Activated CD8-positive, alpha-beta memory T cell treated with anti-CD3 and anti-CD28 coated beads for 24 hours (primary cell): Measurements from ENCODE around the gene PSMA6.
"Not testable (repeated sequence)": the region's sequence is repeated elsewhere in the genome, so short reads cannot be mapped to it uniquely, and the experiment has no call there.

ENCODE experiments used
- DNase-seq: peaks from one replicate; pipeline ENCODE4 v3.0.0-alpha.2; 2020

Gene PSMA6

DNA sequence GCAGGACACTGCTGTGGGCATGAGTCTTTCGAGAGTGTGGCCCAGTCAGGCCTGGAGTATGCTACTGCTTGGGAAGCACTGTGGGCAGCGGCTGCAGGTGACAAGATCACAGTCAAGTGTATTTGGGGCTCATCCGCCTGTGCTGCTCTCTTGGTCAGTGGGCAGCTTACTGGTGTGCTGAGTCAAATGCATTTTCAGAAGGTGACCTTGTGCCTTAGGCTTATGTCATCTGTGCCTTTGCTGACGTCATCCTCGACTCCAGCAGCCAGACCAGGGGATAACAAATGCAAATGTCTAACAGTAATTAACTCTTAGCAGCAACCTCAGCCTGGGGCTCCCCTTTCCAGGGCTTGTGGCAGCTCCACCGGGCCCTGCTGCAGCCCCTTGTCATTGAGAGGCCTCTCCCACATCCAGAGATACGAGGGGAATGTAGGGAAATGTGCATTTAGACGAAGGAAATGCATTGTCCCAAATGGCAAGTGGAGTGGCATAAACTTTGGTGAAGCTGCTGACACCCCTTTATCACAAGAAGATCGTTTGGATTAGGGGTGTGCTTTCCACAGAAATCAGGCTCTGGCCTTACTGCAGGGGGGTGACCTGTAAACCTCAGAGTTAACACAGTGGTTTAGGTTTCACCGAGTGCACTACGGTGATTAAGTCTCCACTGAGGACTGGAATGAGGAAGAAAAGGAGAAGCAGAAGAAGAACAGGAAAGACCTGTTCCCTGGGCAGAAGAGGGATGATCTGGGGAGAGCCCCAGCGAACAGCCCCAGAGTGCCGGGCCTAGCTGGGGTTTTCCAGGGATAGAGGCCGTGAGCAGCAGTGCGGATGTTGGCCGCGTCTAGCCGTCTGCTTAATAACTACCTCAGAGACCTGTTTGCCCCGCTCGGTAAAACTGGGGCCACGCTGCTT is 39.7 kb downstream of the PSMA6 start:
- peak; percentile 53 for DNase-seq

DNA sequence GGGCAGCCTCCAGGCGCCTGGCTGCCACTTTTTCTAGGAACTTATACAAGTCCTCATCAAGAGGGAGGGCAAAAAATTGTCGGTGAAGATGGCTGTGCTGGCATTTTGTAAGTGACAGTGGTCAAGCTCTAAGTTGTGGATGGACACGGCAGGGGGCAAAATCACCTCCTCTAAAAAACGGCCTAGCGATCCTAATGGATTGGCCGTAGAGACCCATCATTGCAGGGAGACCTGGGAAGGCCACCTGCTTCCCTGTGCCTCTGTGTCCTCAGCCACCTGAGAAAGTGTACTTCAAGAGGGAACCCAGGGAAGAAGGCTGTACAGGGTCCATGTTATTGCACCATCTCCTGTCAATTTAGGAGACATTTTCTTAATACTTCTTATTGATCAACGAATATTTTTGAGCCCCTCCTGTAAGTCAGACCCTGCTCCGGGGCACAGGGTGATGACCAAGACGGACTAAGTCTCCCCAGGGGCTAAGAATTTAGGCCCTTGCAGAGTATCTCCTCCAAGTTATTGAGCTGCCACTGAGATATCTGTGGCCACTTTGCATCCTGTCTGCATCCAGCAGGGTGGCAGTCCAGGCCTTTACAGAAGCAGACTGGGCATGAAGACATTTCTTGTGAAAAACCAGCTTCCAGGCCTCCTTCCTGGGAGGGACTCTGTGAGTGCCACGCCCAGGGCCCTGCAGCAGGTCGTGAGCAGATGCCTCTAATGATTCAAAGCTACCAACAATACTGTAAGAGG is 40.5 kb downstream of the PSMA6 start:
- peak; percentile 73 for DNase-seq

DNA sequence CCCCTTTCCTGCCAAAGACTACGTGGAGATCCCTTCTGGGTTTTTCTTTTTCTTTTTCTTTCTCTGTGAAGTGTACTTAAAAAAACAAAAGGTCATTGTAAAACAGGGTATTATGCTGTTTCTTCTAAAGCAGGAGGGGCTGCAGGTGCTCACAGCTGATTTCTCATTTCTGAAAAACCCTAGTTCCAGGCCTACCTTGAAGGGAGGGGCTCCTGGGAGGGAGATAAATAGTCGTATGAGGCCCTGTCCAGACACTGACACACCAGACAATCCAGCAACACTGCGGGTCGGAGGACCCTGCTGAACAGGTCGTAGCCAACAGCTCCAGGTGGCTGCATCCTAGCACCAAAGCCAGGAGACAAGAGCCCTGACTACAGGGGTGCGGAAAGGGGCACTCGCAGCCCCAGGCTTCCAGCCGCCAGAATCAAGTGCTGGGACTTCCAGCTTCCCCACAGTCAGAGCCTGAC is 41.1 kb downstream of the PSMA6 start:
- peak; percentile 70 for DNase-seq

DNA sequence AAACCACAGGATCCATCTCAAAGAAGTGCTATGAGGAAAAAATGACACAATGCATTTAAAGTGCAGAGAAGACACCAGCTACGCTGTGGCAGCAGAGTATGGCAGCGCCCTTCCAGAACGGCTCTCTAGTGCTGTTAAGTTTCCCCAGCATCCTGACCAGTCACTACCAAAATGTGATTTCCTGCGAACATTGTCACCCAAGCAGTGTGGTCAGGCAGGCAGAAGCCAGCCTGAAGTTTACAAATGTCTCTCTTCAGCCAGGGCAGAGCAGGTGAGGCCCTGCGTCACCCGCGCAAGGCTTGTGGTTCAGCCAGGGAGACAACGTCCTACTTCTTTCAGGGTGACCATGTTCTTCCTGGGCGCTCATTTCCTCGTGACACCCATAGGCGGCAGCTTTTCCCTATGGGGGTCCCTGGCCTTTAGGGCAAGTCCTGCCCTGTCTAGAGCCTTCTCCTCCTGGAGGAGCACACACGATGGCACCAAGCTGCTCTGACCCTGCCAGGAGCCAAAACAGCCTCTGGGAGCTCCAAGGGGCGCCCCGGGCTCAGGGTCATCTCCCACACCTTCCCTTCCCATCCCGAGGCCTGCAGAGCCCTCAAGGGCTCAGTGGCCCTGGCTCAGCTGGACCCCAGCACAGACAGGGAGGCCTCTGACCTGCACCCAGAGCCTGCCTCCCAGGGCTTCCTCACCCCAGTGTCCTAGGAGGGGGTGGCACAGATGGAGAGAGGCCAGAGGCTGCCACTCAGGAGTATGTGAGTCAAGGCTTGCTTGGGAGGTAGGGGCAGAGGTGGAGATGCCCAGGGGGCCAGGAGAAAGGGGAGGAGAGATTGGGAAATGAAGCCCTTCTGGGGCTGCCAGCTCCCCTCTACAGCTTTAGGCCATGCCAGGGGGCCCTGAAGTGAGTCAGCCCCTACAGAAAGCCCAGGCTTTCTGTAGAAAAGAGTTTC is 41.9 kb downstream of the PSMA6 start:
- DNase-seq, result peak; percentile 76

DNA sequence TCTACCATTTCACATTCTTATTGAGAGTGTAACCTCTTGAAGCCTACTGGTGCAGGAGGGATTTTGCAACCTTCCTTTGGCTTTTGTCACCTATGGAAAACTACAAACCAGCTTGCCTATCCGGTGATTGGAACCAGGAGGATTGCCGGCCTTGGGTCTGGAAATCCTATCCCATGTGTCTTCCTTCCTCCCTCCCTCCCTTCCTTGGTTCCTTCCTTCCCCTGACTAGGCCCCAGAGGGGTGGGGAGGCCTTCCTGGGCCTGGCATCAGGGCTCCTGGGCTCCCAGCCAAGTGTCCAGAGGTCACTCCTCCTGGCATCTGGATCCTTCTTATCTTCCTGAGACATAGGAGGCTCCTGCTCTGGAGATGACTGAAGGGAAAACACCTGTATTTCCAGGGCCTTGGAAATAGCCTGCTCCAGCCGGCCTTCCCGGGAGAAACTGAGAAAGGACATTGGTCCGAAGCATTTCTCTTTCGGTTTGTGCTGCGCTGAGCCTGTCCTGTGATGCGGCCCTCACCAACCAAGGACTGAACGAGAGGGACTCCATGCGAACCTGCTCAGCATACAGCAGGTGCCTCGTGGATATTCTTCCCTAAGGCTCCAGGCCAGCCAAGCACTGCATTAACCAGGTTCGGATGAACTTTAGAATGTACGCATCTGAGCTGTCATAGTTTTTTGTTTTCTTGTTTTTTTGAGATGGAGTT is 43.4 kb downstream of the PSMA6 start:
- no peak for DNase-seq

DNA sequence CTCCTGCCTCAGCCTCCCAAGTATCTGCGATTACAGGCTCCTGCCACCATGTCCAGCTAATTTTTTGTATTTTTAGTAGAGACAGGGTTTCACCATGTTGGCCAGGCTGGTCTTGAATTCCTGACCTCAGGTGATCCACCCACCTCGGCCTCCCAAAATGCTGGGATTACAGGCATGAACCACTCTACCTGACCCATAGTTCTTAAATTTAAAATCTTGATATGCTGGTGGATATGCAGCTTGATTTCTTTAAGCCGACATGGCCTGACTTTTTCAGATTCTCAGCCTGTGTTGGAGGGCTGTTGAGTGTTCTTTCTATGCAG is 44.0 kb downstream of the PSMA6 start:
- not testable (repeated sequence) for DNase-seq

DNA sequence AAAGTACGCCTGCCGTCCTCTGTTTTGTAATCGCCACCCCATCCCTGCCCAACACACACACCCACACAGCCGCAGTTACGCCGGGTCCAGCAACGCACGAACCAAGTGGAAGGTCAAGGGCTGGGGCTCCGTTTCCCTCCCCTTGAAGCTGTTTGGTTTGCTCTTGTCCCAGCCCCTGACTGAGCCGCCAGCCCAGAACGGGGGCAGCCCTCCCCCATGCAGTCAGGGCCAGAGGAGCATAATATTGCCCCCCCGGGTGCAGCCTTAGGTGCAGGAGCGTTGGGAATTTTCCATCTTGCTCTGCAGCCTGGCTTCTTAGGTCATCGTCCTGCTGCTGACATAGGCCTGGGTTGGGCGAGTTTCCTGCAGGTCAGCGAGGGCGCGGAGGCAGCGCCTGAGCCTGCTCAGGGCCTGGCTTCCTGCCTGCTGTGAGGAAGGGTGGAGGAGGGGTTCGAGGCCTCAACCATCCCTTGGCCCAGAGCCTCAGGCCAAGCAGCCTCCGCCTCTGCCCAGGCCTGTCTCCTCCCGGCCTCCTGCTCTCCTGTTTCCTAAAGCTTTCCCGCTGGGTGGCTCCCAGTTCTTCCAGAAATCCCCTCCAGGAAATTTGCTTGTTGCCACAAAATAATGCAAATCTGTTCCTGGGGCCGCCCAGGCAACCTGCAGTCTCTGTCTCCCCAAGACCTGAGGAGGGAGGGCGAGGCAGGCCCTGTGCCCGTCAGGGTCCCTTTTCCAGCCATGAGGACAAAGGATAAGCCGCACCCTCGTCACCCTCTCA is 44.5 kb downstream of the PSMA6 start:
- DNase-seq, result no peak

DNA sequence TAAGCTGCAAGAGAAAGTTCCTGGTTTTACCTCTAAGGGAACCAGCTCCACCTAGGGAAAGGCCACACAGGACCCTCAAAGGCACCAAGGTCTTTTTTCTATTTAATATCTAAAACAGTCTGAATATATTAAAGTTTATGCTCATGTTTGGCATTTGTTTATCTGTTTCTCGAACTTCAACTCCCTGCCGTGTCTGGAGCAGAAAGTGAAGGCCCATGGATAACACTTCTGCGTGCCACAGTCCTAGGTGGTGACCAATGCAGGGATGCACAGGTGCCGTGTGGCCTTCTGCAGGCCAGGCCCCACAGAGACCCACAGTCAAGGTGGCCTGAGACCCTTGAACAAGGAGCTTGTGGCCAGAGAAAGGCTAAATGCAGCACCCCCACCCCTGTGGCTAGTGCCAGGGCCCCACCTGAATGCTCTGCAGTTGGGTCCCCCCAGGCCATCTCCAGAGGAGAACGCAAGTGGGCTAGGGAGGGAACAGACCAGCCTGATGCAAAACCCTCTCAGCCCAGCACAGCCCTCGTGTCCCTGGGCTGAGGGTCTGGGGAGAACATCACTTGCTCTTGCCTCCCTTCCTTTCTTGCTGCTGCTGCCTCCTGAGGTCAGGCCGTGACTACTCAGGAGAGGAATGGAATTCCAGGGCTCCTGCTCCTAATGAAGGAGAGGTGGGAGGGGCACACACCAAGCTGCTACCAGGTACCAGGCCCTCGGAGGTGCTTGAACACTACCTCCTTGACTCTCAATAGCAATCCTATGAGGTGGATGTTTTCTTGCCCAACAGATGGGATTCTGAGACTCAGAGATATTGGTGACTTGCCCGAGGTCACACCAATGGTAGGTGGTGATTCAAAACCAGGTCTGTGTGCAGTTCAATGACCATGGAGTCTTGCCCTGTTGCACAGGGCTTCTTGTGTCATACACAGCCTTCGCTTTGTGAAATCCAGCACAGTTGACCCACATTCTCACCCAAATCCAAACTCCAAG is 45.4 kb downstream of the PSMA6 start:
- DNase-seq, result peak; percentile 50

DNA sequence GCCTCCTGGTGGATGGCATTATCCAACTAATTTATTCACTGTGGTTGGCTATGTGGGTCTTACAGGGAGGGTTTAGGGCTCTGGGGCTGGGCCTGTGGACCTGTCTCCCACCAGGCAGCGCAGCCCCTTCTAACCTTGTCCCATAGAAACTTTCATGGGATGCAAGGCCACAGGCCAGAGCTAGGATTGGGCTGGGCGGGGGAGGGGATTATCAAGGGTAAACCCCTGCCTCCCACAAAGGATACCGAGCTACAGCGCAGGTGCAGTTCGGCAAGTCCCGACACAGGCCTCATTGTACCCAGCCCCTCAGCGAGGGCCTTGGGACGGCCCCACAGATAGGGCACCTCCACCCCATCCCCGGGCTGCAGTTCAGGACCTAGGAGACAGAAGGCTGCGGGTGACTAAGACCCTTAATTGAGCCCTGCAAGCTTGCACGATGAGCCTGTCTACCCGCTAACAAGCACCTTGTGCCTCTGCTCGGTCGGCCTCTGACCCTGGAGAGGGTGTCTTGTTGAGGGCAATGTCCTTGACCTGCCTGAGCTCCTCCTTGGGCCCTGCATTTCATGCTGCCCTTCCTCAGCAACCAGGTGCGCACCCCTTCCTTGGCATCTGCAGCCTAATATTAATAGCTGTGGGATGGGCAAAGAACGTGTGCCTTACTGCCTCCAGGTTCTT is 46.7 kb downstream of the PSMA6 start:
- peak; percentile 42 for DNase-seq

DNA sequence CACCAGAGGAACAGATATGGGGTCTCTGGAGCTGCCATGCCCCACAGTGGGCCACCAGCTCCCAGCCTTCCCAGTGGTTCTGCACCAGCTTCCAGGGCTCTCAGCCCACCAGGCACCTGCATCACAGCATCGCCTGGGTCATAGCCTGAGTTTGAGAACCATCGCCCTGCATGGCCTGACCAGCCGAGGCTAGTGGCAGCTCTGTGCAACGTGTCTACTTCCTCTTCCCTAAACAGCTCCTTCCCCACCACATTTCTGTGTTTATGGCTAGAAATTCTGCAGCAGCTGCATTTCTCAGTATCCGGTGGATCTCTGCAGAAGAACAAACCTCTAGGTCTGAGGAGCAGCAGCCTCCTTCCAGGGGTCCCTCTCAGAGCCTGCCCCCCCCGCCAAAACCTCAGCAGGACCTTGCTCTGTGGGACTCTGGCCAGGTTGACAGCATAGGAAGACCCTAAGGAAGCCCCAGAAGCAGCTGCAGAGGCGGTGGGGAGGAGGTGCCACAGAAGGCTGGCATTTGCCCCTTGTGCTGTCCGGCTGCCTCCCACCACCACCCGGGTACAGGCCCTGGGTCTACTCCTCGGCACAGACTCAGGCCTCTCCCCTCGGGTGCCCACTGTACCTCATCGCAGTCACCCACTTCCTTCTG is 47.7 kb downstream of the PSMA6 start:
- DNase-seq, result no peak

DNA sequence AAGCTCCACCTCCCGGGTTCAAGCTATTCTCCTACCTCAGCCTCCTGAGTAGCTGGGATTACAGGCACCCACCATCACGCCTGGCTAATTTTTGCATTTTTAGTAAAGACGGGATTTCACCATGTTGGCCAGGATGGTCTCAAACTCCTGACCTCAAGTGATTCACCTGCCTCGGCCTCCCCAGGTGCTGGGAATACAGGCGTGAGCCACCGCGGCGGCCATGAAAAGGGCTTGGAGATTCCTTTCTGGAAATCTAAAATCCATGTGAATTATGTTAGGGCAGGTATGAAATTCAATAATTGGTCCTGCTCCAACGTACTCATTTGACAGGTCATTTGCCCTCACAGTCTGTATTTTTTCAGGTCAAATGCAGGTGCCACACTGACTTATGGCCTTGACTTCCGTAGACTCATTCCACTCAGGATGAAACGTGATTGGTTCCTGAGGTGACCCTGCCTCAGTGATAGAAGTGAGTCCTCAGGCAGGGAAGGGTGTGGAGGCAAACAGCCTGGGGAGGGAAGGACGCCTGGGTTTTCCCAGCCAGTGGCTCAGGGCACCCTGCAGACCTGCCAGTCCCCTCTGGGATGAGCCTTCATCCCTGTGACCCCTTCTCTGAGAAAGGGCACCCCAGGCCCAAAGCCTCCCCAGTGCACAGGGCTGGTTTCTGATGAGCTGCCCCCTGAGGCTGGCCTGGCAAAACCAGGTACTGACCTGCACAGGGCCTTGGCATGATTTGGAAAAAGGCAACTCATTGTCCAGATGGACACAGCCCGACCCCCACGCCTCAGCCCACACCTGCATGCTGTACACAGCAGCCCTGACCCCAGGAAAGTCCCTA is 48.7 kb downstream of the PSMA6 start:
- DNase-seq, result no peak

DNA sequence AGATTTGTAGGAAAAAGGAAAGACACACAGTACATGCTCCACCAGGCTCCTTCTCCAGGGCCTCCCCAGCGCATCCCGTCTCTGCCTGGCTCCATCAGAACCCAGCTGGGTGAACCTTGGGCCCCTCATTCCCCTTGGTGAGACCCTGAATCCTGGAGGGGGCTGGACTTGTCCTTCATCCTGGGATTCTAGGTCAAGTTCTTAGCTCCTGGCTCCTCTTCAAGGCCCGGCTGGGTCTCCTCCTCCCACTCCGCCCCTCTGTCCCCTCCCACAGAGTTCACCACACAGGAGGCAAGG is 49.2 kb downstream of the PSMA6 start:
- DNase-seq, result no peak

DNA sequence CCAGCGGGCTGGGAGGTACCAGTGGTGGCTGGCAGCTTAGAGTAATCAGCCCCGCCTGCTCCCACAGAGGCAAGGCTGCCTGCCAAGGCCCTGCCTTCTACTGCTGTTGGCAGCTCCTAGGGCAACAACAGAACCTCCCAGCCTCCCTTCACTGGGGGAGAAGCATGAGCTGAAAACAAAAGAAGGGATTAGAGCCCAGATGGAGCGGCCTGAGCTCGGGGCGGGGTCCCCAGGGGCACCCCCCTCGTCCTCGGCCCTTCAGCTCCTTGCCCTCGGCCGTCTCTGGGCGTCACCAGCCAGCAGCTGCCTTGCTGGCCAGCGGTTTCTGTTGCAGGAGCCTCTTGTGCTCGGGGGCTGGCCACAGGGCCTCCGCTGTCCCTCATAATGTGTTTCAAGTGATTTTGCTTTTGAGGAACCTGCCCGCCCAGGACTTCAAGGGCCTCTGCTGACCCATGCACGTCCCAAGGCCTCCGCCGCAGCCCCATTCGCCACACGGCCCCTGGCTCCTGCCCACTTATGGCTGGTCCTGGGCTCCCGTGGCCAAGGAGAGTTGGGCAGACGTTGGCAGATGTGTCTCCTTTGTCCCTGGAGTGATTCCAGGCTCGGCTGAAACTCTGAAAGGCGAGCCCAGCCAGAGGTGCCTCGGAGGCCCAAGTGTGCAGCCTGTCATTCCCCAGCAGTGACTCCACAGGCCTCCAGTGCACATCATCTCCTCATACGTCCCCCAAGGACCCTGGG is 49.7 kb downstream of the PSMA6 start:
- no peak for DNase-seq

DNA sequence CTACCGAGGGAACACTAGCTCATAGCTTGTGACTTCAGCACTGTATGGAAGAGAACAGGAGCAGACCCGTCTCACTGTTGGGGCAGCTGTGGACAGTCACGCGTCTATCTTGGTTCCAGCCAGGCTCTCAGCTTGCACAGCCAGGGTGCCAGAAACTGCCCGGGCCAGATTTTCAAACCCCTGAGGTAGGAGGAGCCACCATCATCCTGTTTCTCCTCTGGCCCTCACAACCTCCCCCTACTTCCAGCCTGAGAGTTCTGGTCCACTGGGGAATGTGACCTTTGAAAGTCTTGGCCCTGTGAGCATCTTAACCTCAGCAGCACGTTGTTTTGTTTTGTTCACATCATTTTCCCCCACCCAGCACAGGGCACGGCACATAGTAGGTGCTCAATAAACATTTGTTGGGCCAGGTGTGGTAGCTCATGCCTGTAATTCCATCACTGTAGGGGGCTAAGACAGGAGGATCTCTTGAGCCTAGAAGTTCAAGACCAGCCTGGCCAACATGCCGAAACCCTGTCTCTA is 50.4 kb downstream of the PSMA6 start:
- no peak for DNase-seq

DNA sequence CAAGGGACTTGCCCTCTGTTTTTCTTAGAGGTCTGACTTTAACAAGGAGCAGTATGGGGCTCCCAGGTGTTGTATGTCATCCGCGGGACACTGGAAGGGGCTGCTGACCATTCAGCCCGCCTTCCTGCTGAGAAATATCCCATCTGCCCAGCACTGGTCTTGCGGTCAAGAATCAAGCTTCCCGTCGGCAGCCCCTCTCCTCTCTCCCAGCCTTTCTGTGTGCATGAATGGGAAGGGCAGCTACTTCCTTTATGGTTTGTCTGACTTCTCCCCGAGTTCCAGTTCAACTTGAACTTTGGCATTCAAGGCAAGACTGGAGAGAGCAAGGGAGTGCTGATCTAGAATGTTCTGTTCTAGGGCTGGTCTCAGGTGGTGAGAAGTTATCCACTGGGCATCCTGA is 51.5 kb downstream of the PSMA6 start:
- DNase-seq, result no peak

DNA sequence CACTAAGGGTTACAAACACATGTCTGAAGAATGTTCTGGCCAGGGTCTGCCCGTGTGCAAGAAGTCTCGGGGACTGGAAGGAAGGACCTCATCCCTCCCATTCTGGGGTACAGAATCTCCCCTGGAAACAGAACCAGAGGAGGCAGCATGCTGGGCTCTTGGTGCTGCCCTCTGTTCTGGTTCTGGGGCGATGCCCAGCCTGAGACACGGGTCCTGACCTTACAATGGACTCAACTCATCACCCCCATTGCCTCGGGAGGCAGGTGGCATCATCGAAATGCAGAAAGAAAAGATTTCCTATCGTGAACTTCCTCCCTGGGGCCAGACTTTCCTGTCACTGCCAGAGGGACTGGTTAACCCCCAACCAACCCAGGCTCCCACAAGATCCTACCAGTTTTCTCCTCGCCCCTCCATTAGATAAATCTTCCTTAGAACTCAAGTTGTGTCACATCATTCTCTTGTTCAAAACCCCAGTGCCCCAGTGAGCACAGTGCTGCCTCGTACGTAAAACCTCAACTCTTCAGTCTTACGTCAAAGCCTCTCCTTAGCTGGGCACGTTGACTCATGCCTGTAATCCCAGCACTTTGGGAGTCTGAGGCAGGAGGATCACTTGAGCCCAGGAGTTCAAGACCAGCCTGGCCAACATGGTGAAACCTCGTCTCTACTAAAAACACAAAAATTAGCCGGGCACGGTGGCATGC is 52.1 kb downstream of the PSMA6 start:
- DNase-seq, result no peak
